Measurements from ENCODE around the gene BRD9. TPM values are rescaled to one million over a fixed set of nuclear protein-coding genes. Genes with fewer than 3 reads are reported as not detected.

BRD9 gene
- total RNA-seq, 4 donors from 2014 or later = 22.3 to 38.5 (median 28.4) TPM

GRCh38 chr5:878125-878524 lies 14.5 kb downstream of the BRD9 start:
- H3K4me3 ChIP-seq = no peak overlapping the region
- peaks cover 0 to 82% of the 10 kb centered on the region in 2 donors for H3K36me3 ChIP-seq
- no peaks in the 10 kb centered on the region for H3K4me1 ChIP-seq
- no peak for ATAC-seq
- no peak for TF ChIP-seq POLR2AphosphoS5 (IDR thresholded peaks at IDR 0.05)
- no peak for TF ChIP-seq POLR2A (IDR thresholded peaks at IDR 0.05)
- TF ChIP-seq EP300 (IDR thresholded peaks at IDR 0.05) = no peak
- TF ChIP-seq CTCF (IDR thresholded peaks at IDR 0.05) = no peak
- H3K27ac ChIP-seq = no peak overlapping the region
- WGBS, 2 donors (ENCODE audit: low coverage in 1 of 2) = 91% methylated on average over 6 of the region's 15 CpGs; no CpG with 5 or more reads in 1 of the 2 donors
- no peaks in the 10 kb centered on the region for H3K27me3 ChIP-seq
- no peaks in the 10 kb centered on the region for H3K9me3 ChIP-seq

GRCh38 chr5:876398-877365 lies 15.9 kb downstream of the BRD9 start:
- Histone ChIP-seq H3K27ac (no peak overlapping the region), H3K4me1 (no peaks in the 10 kb centered on the region), H3K36me3 (peaks cover 0 to 82% of the 10 kb centered on the region in 2 donors), H3K4me3 (no peak overlapping the region), H3K27me3 (no peaks in the 10 kb centered on the region), H3K9me3 (no peaks in the 10 kb centered on the region)
- 83 to 86% methylated on average over 4 to 11 of the region's 28 CpGs for WGBS, 2 donors (ENCODE audit: low coverage in 1 of 2)
- no peak for ATAC-seq
- no peak for TF ChIP-seq POLR2A (IDR thresholded peaks at IDR 0.05)

GRCh38 chr5:875931-876330 lies 16.7 kb downstream of the BRD9 start:
- Histone ChIP-seq H3K36me3 (peaks cover 0 to 82% of the 10 kb centered on the region in 2 donors), H3K4me1 (no peaks in the 10 kb centered on the region), H3K27me3 (no peaks in the 10 kb centered on the region), H3K27ac (no peak overlapping the region), H3K9me3 (no peaks in the 10 kb centered on the region), H3K4me3 (no peak overlapping the region)
- WGBS, 2 donors (ENCODE audit: low coverage in 1 of 2) = 70 to 92% methylated on average over 2 to 22 of the region's 24 CpGs
- no peak for ATAC-seq
- no peak for TF ChIP-seq EP300 (IDR thresholded peaks at IDR 0.05)
- TF ChIP-seq POLR2AphosphoS5 (IDR thresholded peaks at IDR 0.05) = no peak
- no peak for TF ChIP-seq CTCF (IDR thresholded peaks at IDR 0.05)
- no peak for TF ChIP-seq POLR2A (IDR thresholded peaks at IDR 0.05)

GRCh38 chr5:873328-873727 lies 19.3 kb downstream of the BRD9 start:
- no peak for ATAC-seq
- Histone ChIP-seq H3K4me1 (no peaks in the 10 kb centered on the region), H3K9me3 (no peaks in the 10 kb centered on the region), H3K27ac (no peak overlapping the region), H3K27me3 (no peaks in the 10 kb centered on the region), H3K4me3 (no peak overlapping the region), H3K36me3 (peaks cover 0 to 100% of the 10 kb centered on the region in 2 donors)
- WGBS, 2 donors (ENCODE audit: low coverage in 1 of 2) = 74 to 79% methylated on average over 4 to 8 of the region's 8 CpGs
- TF ChIP-seq EP300 (IDR thresholded peaks at IDR 0.05) (no peak), CTCF (IDR thresholded peaks at IDR 0.05) (no peak), POLR2AphosphoS5 (IDR thresholded peaks at IDR 0.05) (no peak), POLR2A (IDR thresholded peaks at IDR 0.05) (no peak)

- 71 to 95% methylated on average over 3 to 6 of the region's 10 CpGs for WGBS, 2 donors (ENCODE audit: low coverage in 1 of 2)
- TF ChIP-seq EP300 (IDR thresholded peaks at IDR 0.05) (no peak), CTCF (IDR thresholded peaks at IDR 0.05) (no peak), POLR2A (IDR thresholded peaks at IDR 0.05) (no peak), POLR2AphosphoS5 (IDR thresholded peaks at IDR 0.05) (no peak)
- H3K9me3 ChIP-seq = no peaks in the 10 kb centered on the region
- H3K4me1 ChIP-seq = no peaks in the 10 kb centered on the region
- H3K27me3 ChIP-seq = no peaks in the 10 kb centered on the region
- no peak for ATAC-seq
- no peak overlapping the region for H3K27ac ChIP-seq
- H3K4me3 ChIP-seq = no peak overlapping the region
- peaks cover 0 to 100% of the 10 kb centered on the region in 2 donors for H3K36me3 ChIP-seq
These were observed 20.3 kb downstream of the BRD9 start for GRCh38 chr5:872301-872700.

Data from gastroesophageal sphincter (tissue), 4 donors.